Measurements from ENCODE around the gene HDAC9. TPM values are rescaled to one million over a fixed set of nuclear protein-coding genes. Genes with fewer than 3 reads are reported as not detected.

HDAC9 gene
- total and polyA plus RNA-seq, 2 donors (not counting 1 experiment from before 2014, with no cell fraction given): 2.9 to 7.9 TPM

- Histone ChIP-seq H3K79me2 (ENCODE audit: control insufficient read depth, insufficient read depth, low read length) (no peaks in the 10 kb centered on the region), H3K4me2 (ENCODE audit: extremely low read depth, insufficient read depth, low read length) (no peak overlapping the region), H2AFZ (ENCODE audit: low read length) (no peak overlapping the region), H3K36me3 (ENCODE audit: control insufficient read depth, insufficient read depth, low read length) (no peaks in the 10 kb centered on the region), H3K4me3 (replicated peaks in 1 of 4; ENCODE audit: control extremely low read depth in 1 of 4, insufficient read depth in 1 of 4, low read depth in 3 of 4, low read length in 4 of 4) (no peak overlapping the region), H3K9me3 (ENCODE audit: control insufficient read depth, insufficient read depth, low read depth, low read length) (no peaks in the 10 kb centered on the region), H4K20me1 (ENCODE audit: control insufficient read depth, extremely low read depth, insufficient read depth, low read length) (no peaks in the 10 kb centered on the region), H3K4me1 (ENCODE audit: control insufficient read depth, extremely low read depth, insufficient read depth, low read length) (no peaks in the 10 kb centered on the region), H3K9ac (ENCODE audit: insufficient read depth, low read length) (no peak overlapping the region), H3K27ac (ENCODE audit: insufficient read depth, low read length) (no peak overlapping the region), H3K27me3 (ENCODE audit: control insufficient read depth, insufficient read depth, low read length) (no peaks in the 10 kb centered on the region)
- peak in 1 of 2 donors; percentile 57 for DNase-seq (ENCODE audit: low read depth in 2 of 2)
- TF ChIP-seq CTCF (conservative IDR thresholded peaks at IDR 0.05 in 1 of 2, IDR thresholded peaks at IDR 0.05 in 1 of 2; ENCODE audit: low read depth in 1 of 2, low read length in 2 of 2): no peak
- no peak for TF ChIP-seq EZH2 (IDR thresholded peaks at IDR 0.05; ENCODE audit: low read length, missing control alignments)
Observed at GRCh38 chr7:18467011-18467410, 28.5 kb upstream of the HDAC9 start.

GRCh38 chr7:18468795-18469194 is 26.8 kb upstream of the HDAC9 start:
- H3K79me2 ChIP-seq (ENCODE audit: control insufficient read depth, insufficient read depth, low read length): no peaks in the 10 kb centered on the region
- no peak overlapping the region for H2AFZ ChIP-seq (ENCODE audit: low read length)
- H3K4me2 ChIP-seq (ENCODE audit: extremely low read depth, insufficient read depth, low read length): no peak overlapping the region
- TF ChIP-seq CTCF (conservative IDR thresholded peaks at IDR 0.05 in 1 of 2, IDR thresholded peaks at IDR 0.05 in 1 of 2; ENCODE audit: low read depth in 1 of 2, low read length in 2 of 2): no peak
- TF ChIP-seq EZH2 (IDR thresholded peaks at IDR 0.05; ENCODE audit: low read length, missing control alignments): no peak
- H3K36me3 ChIP-seq (ENCODE audit: control insufficient read depth, insufficient read depth, low read length): no peaks in the 10 kb centered on the region
- peak in 1 of 2 donors; percentile 9 for DNase-seq (ENCODE audit: low read depth in 2 of 2)
- H3K9me3 ChIP-seq (ENCODE audit: control insufficient read depth, insufficient read depth, low read depth, low read length): no peaks in the 10 kb centered on the region
- no peak overlapping the region for H3K9ac ChIP-seq (ENCODE audit: insufficient read depth, low read length)
- no peaks in the 10 kb centered on the region for H4K20me1 ChIP-seq (ENCODE audit: control insufficient read depth, extremely low read depth, insufficient read depth, low read length)
- no peaks in the 10 kb centered on the region for H3K4me1 ChIP-seq (ENCODE audit: control insufficient read depth, extremely low read depth, insufficient read depth, low read length)
- no peaks in the 10 kb centered on the region for H3K27me3 ChIP-seq (ENCODE audit: control insufficient read depth, insufficient read depth, low read length)
- no peak overlapping the region for H3K4me3 ChIP-seq (replicated peaks in 1 of 4; ENCODE audit: control extremely low read depth in 1 of 4, insufficient read depth in 1 of 4, low read depth in 3 of 4, low read length in 4 of 4)
- no peak overlapping the region for H3K27ac ChIP-seq (ENCODE audit: insufficient read depth, low read length)

- peak in 1 of 2 donors; percentile 54 for DNase-seq (ENCODE audit: low read depth in 2 of 2)
- no peaks in the 10 kb centered on the region for H3K36me3 ChIP-seq (ENCODE audit: control insufficient read depth, insufficient read depth, low read length)
Observed at GRCh38 chr7:18469316-18469715, 26.2 kb upstream of the HDAC9 start.

More at GRCh38 chr7:18469316-18469715, 26.2 kb upstream of the HDAC9 start:
- Histone ChIP-seq H4K20me1 (ENCODE audit: control insufficient read depth, extremely low read depth, insufficient read depth, low read length) (no peaks in the 10 kb centered on the region), H3K9me3 (ENCODE audit: control insufficient read depth, insufficient read depth, low read depth, low read length) (no peaks in the 10 kb centered on the region), H3K4me2 (ENCODE audit: extremely low read depth, insufficient read depth, low read length) (no peak overlapping the region), H2AFZ (ENCODE audit: low read length) (no peak overlapping the region), H3K27ac (ENCODE audit: insufficient read depth, low read length) (no peak overlapping the region), H3K4me1 (ENCODE audit: control insufficient read depth, extremely low read depth, insufficient read depth, low read length) (no peaks in the 10 kb centered on the region), H3K9ac (ENCODE audit: insufficient read depth, low read length) (no peak overlapping the region), H3K27me3 (ENCODE audit: control insufficient read depth, insufficient read depth, low read length) (no peaks in the 10 kb centered on the region), H3K4me3 (replicated peaks in 1 of 4; ENCODE audit: control extremely low read depth in 1 of 4, insufficient read depth in 1 of 4, low read depth in 3 of 4, low read length in 4 of 4) (no peak overlapping the region), H3K79me2 (ENCODE audit: control insufficient read depth, insufficient read depth, low read length) (no peaks in the 10 kb centered on the region)
- TF ChIP-seq CTCF (conservative IDR thresholded peaks at IDR 0.05 in 1 of 2, IDR thresholded peaks at IDR 0.05 in 1 of 2; ENCODE audit: low read depth in 1 of 2, low read length in 2 of 2) (no peak), EZH2 (IDR thresholded peaks at IDR 0.05; ENCODE audit: low read length, missing control alignments) (no peak)

All from fibroblast of lung (primary cell).